Liver (tissue), 9 donors: ENCODE results near the gene HACD2. TPM values are rescaled to one million over a fixed set of nuclear protein-coding genes. Genes with fewer than 3 reads are reported as not detected.

ENCODE experiments used
- DNase-seq: peaks from one replicate; pipeline ENCODE4 v3.0.0-alpha.2; 2017; ENCODE audit warnings: low spot score
- H3K27ac ChIP-seq, 2 donors: one replicate each; pipeline ENCODE4 v1.7.0; 2013; ENCODE audit warnings: inconsistent platforms in 2 of 2, low read length in 2 of 2, control low read depth in 1 of 2, low read depth in 1 of 2, mild to moderate bottlenecking in 1 of 2
- H3K27me3 ChIP-seq, 4 donors: one replicate each; pipeline versions ENCODE4 v1.6.1 to v1.7.0; 2013; ENCODE audit warnings: low read length in 3 of 4, inconsistent platforms in 1 of 4, mild to moderate bottlenecking in 1 of 4, moderate library complexity in 1 of 4; ENCODE audit not compliant: control insufficient read depth in 4 of 4, insufficient read depth in 4 of 4
- H3K36me3 ChIP-seq, 4 donors: one replicate each; pipeline versions ENCODE4 v1.6.1 to v1.7.0; 2013; ENCODE audit warnings: low read length in 3 of 4, mild to moderate bottlenecking in 3 of 4, low read depth in 1 of 4, moderate library complexity in 1 of 4; ENCODE audit not compliant: control insufficient read depth in 4 of 4, insufficient read depth in 3 of 4
- H3K4me1 ChIP-seq, 4 donors: one replicate each; pipeline versions ENCODE4 v1.6.1 to v1.7.0; 2013; ENCODE audit warnings: low read length in 3 of 4, mild to moderate bottlenecking in 3 of 4, moderate library complexity in 1 of 4; ENCODE audit not compliant: control insufficient read depth in 4 of 4, insufficient read depth in 4 of 4
- H3K4me3 ChIP-seq, 3 donors: one replicate each; pipeline versions ENCODE4 v1.6.1 to v1.7.0; 2013; ENCODE audit warnings: low read length in 3 of 3, control low read depth in 1 of 3, low read depth in 1 of 3, mild to moderate bottlenecking in 1 of 3
- H3K9ac ChIP-seq, 2 donors: one replicate each; pipeline ENCODE4 v1.7.0; 2013; ENCODE audit warnings: low read length in 2 of 2, mild to moderate bottlenecking in 2 of 2, moderate library complexity in 2 of 2, control low read depth in 1 of 2, low read depth in 1 of 2
- H3K9me3 ChIP-seq, 4 donors: one replicate each; pipeline versions ENCODE4 v1.6.1 to v1.7.0; 2013; ENCODE audit warnings: low read length in 3 of 4; ENCODE audit not compliant: control insufficient read depth in 4 of 4
- ATF3 ChIP-seq: IDR thresholded peaks from 2 replicates; pipeline ENCODE4 v1.6.1; 2016; ENCODE audit warnings: antibody characterized with exemption
- CTCF ChIP-seq: fragments of 150-350 bp; IDR thresholded peaks from 2 replicates; pipeline ENCODE4 v1.5.1; 2017; ENCODE audit warnings: improper control_type of control experiment, low read depth, low read length; ENCODE audit not compliant: missing input control
- EGR1 ChIP-seq, 2 donors: IDR thresholded peaks; 2 replicates each; pipeline ENCODE4 v1.6.1; 2016 to 2018; ENCODE audit warnings: antibody characterized with exemption in 2 of 2, low read depth in 2 of 2
- FOXA1 ChIP-seq: IDR thresholded peaks from 2 replicates; pipeline ENCODE4 v1.6.1; 2016; ENCODE audit warnings: antibody characterized with exemption
- FOXA2 ChIP-seq: IDR thresholded peaks from 2 replicates; pipeline ENCODE4 v1.6.1; 2016; ENCODE audit warnings: antibody characterized with exemption
- GABPA ChIP-seq, 2 donors: IDR thresholded peaks in 1 of 2; conservative IDR thresholded peaks in 1 of 2; 2 replicates each; pipeline ENCODE4 v1.6.1; 2016; ENCODE audit warnings: antibody characterized with exemption in 2 of 2, mild to moderate bottlenecking in 1 of 2, moderate library complexity in 1 of 2
- HNF4A ChIP-seq, 2 donors: conservative IDR thresholded peaks; 2 replicates each; pipeline ENCODE4 v1.6.1; 2016; ENCODE audit warnings: antibody characterized with exemption in 2 of 2, mild to moderate bottlenecking in 2 of 2
- HNF4G ChIP-seq: IDR thresholded peaks from 2 replicates; pipeline ENCODE4 v1.6.1; 2016; ENCODE audit warnings: antibody characterized with exemption
- JUND ChIP-seq, 2 donors: IDR thresholded peaks; 2 replicates each; pipeline ENCODE4 v1.6.1; 2016; ENCODE audit warnings: antibody characterized with exemption in 2 of 2
- MAX ChIP-seq: IDR thresholded peaks from 2 replicates; pipeline ENCODE4 v1.6.1; 2016; ENCODE audit warnings: antibody characterized with exemption
- NR2F2 ChIP-seq: IDR thresholded peaks from 2 replicates; pipeline ENCODE4 v1.6.1; 2016; ENCODE audit warnings: antibody characterized with exemption
- RAD21 ChIP-seq, 2 donors: IDR thresholded peaks; 2 replicates each; pipeline ENCODE4 v1.6.1; 2016; ENCODE audit warnings: antibody characterized with exemption in 2 of 2, mild to moderate bottlenecking in 2 of 2
- REST ChIP-seq: IDR thresholded peaks from 2 replicates; pipeline ENCODE4 v1.6.1; 2016; ENCODE audit warnings: antibody characterized with exemption, mild to moderate bottlenecking
- RXRA ChIP-seq, 2 donors: IDR thresholded peaks; 2 replicates each; pipeline ENCODE4 v1.6.1; 2017 to 2018; ENCODE audit warnings: antibody characterized with exemption in 2 of 2, mild to moderate bottlenecking in 1 of 2
- SP1 ChIP-seq: IDR thresholded peaks from 2 replicates; pipeline ENCODE4 v1.6.1; 2018; ENCODE audit warnings: antibody characterized with exemption, mild to moderate bottlenecking
- TAF1 ChIP-seq: conservative IDR thresholded peaks from 2 replicates; pipeline ENCODE4 v1.6.1; 2016; ENCODE audit warnings: antibody characterized with exemption, mild to moderate bottlenecking
- YY1 ChIP-seq: IDR thresholded peaks from 2 replicates; pipeline ENCODE4 v1.6.1; 2016; ENCODE audit warnings: antibody characterized with exemption, mild to moderate bottlenecking
- ZBTB33 ChIP-seq: IDR thresholded peaks from 2 replicates; pipeline ENCODE4 v1.6.1; 2016; ENCODE audit warnings: antibody characterized with exemption
- WGBS: extraction: QIAGEN DNeasy Blood & Tissue Kit; methylation state at CpG from one replicate; pipeline ENCODE4 v1.1.7; 2013; 5-methylcytosine and 5-hydroxymethylcytosine counted together
- polyA plus RNA-seq, 2 donors: library from polyadenylated mRNA; stranded (reverse) in 1 of 2; unstranded in 1 of 2; fragments of 200-250 nt in 1 of 2; fragments of >200 nt in 1 of 2; fragmentation: Nextera tagmentation in 1 of 2; extraction: Ambion mirVana in 1 of 2; gene quantifications; one replicate each; pipeline versions ENCODE4 v1.2.1 to v1.2.3, GENCODE V29; 2013 to 2015
- total RNA-seq, 2 donors: library from RNA; depleted of rRNA; stranded (reverse); fragments of >200 nt; gene quantifications; one replicate each; pipeline ENCODE4 v1.2.3, GENCODE V29; 2014
- donor health status: healthy.
- donor health status: healthy.
- donor health status: healthy.
- donor health status: healthy.
- donor health status: healthy.

Gene HACD2
- total and polyA plus RNA-seq, 4 donors: 14.8 to 45.2 (median 25.2) TPM

GRCh38 chr3:123571973-123572365 lies 12.9 kb downstream of the HACD2 start (continued):
- no peak for TF ChIP-seq YY1
- no peak for TF ChIP-seq GABPA (IDR thresholded peaks at IDR 0.05 in 1 of 2, conservative IDR thresholded peaks at IDR 0.05 in 1 of 2)
- no peak for TF ChIP-seq FOXA1
- no peak for TF ChIP-seq NR2F2
- TF ChIP-seq CTCF: no peak

GRCh38 chr3:123571264-123571972 lies 13.4 kb downstream of the HACD2 start:
- no peak overlapping the region for H3K9ac ChIP-seq
- peaks cover 2 to 5% (median 4%) of the 10 kb centered on the region in 4 donors for H3K36me3 ChIP-seq
- H3K27me3 ChIP-seq: no peaks in the 10 kb centered on the region
- WGBS: 86% methylated on average over 4 of the region's 4 CpGs
- TF ChIP-seq MAX (no peak), ATF3 (no peak), FOXA2 (no peak), HNF4A (conservative IDR thresholded peaks at IDR 0.05) (no peak), GABPA (IDR thresholded peaks at IDR 0.05 in 1 of 2, conservative IDR thresholded peaks at IDR 0.05 in 1 of 2) (no peak), ZBTB33 (no peak), SP1 (no peak), TAF1 (no peak), RAD21 (IDR thresholded peaks at IDR 0.05) (no peak), JUND (IDR thresholded peaks at IDR 0.05) (no peak), HNF4G (no peak), RXRA (IDR thresholded peaks at IDR 0.05) (no peak), REST (no peak), CTCF (no peak), EGR1 (IDR thresholded peaks at IDR 0.05; ENCODE audit: low read depth in 2 of 2) (no peak), FOXA1 (no peak), YY1 (no peak), NR2F2 (no peak)
- H3K9me3 ChIP-seq: no peaks in the 10 kb centered on the region
- H3K4me1 ChIP-seq: peaks cover 0 to 4% (median 2%) of the 10 kb centered on the region in 4 donors
- H3K27ac ChIP-seq: no peak overlapping the region
- no peak for DNase-seq
- no peak overlapping the region for H3K4me3 ChIP-seq
